GM20000 (cell line): ENCODE results near the gene ZNF480.
"Not testable (repeated sequence)": the region's sequence is repeated elsewhere in the genome, so short reads cannot be mapped to it uniquely, and the experiment has no call there.

ENCODE experiments used
- DNase-seq: peaks from one replicate; pipeline ENCODE4 v3.0.0; 2012; ENCODE audit warnings: low spot score
- TF ChIP-seq, protein P1 (sequence below): IDR thresholded peaks from 2 replicates; pipeline ENCODE4 v1.5.1; 2012; ENCODE audit warnings: mild to moderate bottlenecking, control low read depth; ENCODE audit errors: extremely low read depth, missing control alignments

The ZNF480 gene

DNA sequence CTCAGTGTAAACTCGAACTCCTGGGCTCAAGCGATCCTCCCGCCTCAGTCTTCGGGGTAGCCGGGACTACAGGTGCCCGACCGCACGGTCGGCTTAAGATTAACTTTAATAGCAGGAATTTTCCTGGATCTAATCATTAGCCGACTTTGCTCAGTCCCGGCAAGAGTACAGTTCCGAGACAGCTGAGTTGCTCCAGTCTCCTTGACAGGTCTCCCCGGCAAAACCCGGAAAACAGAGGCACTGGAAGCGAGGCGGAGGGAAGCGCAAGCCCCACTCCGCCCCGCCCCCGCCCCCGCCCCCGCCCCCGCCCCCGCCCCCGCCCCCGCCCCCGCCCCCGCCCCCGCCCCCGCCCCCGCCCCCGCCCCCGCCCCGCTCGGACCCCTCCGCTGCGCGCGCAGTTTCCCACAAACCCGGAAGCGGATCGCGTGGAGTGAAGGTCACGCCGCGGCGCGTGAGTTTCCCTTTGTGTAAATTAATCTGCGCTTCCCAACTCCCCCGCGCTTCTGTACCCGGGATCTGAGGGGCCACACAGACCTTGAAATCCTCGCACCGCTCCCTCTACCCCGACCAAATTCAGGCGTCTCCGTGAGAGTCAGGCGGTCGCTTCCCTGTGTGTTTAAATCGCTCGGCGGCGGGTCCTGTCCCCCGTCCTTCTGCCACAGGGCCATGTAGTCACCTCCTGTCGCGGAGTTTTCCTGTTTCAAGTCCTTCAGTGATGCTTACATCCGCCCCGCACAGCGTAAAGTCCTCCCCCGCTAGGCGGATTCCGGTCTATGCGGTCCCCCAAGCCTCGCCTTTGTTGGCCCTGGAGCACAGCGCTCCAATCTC, at the start of gene ZNF480:
Gene ZNF480, plus strand, starts transcription at position 397 of the 828 bp plus-strand sequence. CDS start 3,244 bp downstream, outside the sequence.
- TF ChIP-seq, protein P1, sequence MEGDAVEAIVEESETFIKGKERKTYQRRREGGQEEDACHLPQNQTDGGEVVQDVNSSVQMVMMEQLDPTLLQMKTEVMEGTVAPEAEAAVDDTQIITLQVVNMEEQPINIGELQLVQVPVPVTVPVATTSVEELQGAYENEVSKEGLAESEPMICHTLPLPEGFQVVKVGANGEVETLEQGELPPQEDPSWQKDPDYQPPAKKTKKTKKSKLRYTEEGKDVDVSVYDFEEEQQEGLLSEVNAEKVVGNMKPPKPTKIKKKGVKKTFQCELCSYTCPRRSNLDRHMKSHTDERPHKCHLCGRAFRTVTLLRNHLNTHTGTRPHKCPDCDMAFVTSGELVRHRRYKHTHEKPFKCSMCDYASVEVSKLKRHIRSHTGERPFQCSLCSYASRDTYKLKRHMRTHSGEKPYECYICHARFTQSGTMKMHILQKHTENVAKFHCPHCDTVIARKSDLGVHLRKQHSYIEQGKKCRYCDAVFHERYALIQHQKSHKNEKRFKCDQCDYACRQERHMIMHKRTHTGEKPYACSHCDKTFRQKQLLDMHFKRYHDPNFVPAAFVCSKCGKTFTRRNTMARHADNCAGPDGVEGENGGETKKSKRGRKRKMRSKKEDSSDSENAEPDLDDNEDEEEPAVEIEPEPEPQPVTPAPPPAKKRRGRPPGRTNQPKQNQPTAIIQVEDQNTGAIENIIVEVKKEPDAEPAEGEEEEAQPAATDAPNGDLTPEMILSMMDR, result no peak
- peak; percentile 86 for DNase-seq

DNA sequence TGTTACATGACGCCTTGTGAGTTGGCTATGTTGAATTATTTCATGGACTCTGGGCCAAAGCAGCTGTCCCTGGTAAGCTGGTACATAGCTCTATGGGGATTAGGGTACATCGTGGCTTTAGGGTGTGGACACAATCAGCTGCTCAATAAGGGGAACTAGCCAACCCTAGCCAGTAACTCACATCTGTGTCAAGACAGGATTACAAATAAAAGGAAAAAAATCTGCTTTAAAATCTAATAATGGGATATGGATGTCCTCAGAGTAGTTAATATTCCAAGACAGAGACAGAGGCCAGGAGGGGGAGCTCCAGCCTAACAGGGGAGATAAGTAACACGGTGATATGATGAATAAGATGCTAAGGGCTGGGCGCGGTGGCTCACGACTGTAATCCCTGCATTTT, 48.7 kb upstream of the ZNF480 start:
- no peak for DNase-seq
- TF ChIP-seq, protein P1, result peak; percentile 3

- DNase-seq, result no peak
- TF ChIP-seq, protein P1, result no peak
Observed at GRCh38 chr19:52258426-52258825, 38.5 kb upstream of the ZNF480 start.

- DNase-seq, result not testable (repeated sequence)
Observed at GRCh38 chr19:52265556-52265955, 31.4 kb upstream of the ZNF480 start.

DNA sequence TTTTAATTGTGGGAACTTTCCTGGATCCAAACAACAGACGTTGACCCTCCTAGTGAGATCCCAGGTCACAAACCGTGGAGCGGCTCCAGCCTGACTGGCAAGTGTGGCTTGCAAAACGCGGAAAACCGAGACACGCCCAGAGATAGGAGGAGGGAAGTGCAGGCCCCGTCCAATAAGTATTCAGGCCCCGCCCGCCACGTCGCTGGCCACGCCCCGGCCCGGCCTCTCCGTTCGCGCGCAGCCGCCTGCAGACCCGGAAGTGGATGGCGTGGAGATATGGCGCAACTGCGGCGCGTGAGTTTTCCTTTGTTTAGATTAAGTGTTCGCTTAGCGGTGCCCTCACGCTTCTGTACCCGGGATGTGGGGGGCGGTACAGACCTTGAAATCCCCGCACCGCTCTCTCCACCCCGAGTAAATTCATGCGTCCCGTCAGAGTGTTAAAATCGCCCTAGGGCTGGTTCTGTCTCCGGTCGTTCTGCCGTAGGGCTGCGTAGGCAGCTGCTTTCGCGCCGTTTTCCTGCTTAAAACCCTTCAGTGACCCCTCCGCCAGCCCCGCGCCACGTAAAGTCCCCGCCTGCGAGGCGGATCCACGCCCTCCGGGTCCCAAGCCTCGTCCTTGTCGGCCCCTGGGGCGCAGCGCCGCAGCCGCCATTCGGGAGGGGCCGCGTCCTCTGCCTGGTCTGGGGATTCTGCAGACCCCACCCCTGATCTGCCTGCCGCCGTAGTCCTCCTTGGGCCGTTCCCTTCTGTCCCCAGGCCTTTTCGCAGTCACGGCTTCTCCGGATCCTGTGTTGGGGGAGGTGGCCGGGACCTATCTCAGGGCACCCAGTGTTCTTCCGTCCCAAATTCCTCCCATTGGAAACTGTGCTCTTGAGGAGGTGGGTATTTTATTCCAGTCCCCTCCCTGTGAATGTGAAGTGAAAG, 27.4 kb upstream of the ZNF480 start, which contains the start of gene ZNF766:
Gene ZNF766, plus strand, starts transcription at position 250 of the 924 bp plus-strand sequence. Its CDS starts 27 bp downstream, at position 277.
- TF ChIP-seq, protein P1, result no peak
- peak; percentile 96 for DNase-seq

DNA sequence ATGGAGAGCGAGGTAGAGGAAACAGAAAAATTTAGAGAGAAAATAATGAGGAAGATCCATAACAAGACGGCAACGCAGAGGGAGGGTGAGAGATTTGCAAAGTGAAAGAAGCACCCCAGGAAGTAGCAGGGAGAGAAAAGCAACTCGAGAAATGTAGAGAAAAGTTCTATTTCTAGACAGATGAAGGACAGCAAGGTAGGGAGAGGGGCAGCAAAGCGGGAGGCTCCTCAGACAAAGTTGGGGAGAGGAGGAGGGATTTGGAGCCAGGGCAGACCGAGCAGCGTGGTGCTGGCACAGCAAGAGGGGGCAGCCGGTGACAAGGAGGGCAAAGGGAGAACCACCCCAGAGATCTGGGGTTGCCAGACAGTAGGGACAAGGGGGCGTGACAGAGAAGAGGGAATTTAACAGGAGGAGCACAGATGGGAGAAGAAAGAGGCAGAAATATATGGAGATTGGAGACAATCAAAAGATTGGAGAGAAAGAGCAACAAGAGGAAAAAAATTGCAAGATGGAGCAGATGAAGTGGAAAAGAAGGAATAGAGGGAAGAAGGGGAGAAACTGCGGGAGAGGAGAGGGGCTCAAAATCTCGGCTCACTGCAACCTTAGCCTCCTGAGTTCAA, 26.6 kb upstream of the ZNF480 start:
- TF ChIP-seq, protein P1, result no peak
- DNase-seq, result peak; percentile 32

DNA sequence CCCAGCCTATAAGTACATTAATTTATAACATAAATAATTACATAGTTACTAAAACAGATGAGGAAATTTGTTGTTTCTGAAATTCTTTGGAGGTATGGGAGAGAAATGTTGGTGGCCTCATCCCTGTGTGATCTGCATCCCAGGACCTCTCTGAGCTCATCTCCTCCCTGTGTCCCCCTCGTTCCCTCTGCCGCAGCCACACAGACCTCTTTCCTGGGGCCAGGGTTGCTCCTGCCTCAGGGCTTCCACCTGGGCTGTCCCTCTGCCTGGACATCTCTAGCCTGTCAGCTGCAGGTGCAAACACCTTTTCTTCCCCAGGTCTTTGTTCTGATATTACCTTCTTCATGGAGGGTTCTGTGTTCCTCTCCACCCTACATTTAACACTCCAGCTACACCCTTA, 23.7 kb upstream of the ZNF480 start:
- TF ChIP-seq, protein P1, result no peak
- DNase-seq, result no peak
